Pancreas (tissue), 10 donors: ENCODE data around the gene KNDC1. TPM values are rescaled to one million over a fixed set of nuclear protein-coding genes. Genes with fewer than 3 reads are reported as not detected.
"Not testable (repeated sequence)": the region's sequence is repeated elsewhere in the genome, so short reads cannot be mapped to it uniquely, and the experiment has no call there.

Experiments used
- ATAC-seq, 4 donors: fragments of 200-7000 bp; cut with Tn5 transposase; one replicate each; pipeline versions ENCODE4 v1.8.0 to v1.9.1; 2020; ENCODE audit warnings: mild to moderate bottlenecking in 4 of 4, moderate library complexity in 4 of 4
- DNase-seq, 6 donors: peaks; one replicate each; pipeline ENCODE4 v3.0.0-alpha.2; 2020
- FAIRE-seq: peaks from 2 replicates; lab custom pipeline; 2012; peaks lifted over from hg19 to GRCh38; lab: Jason Lieb, UNC
- H3K27ac ChIP-seq, 4 donors: fragments of 200-600 bp; sonication (generic); 1 replicate in 3 of 4; 2 replicates in 1 of 4; pipeline versions ENCODE4 v1.5.0 to v1.8.0; 2020
- H3K27me3 ChIP-seq, 4 donors: fragments of 200-600 bp; one replicate each; pipeline ENCODE4 v1.8.0; 2021
- H3K36me3 ChIP-seq, 3 donors: fragments of 200-600 bp; sonication (generic) in 1 of 3; one replicate each; pipeline versions ENCODE4 v1.5.0 to v1.8.0; 2020 to 2021
- H3K4me1 ChIP-seq, 3 donors: fragments of 200-600 bp; one replicate each; pipeline ENCODE4 v1.8.0; 2021
- H3K4me3 ChIP-seq, 4 donors: fragments of 200-600 bp; sonication (generic) in 2 of 4; one replicate each; pipeline versions ENCODE4 v1.5.0 to v1.8.0; 2020 to 2021
- H3K9me3 ChIP-seq, 4 donors: fragments of 200-600 bp; one replicate each; pipeline ENCODE4 v1.8.0; 2021
- WGBS, 2 donors: extraction: QIAGEN DNeasy Blood & Tissue Kit; methylation state at CpG; one replicate each; pipeline ENCODE4 v1.1.7; 2013; 5-methylcytosine and 5-hydroxymethylcytosine counted together
- intact Hi-C, 3 donors: fragments of 100-400 bp; cut with DNase I; formaldehyde crosslinking; loops; one replicate each; pipeline versions ENCODE4 v1.11.1 to v1.14.2; 2022
- polyA plus RNA-seq, 2 donors: library from polyadenylated mRNA; stranded (reverse); fragments of 200-250 nt; gene quantifications; one replicate each; pipeline ENCODE4 v1.2.3, GENCODE V29; 2013
- total RNA-seq, 6 donors: library from RNA; stranded (reverse); fragmentation: NEBNext Ultra II Directional in 4 of 6; extraction: Animal tissue kit (Norgen Biotek cat#: 25700) in 4 of 6; gene quantifications; one replicate each; pipeline versions ENCODE4 v1.2.1 to v1.2.4, GENCODE V29; 2021 to 2023
- TF ChIP-seq, protein P1 (sequence below), 4 donors: fragments of 200-600 bp; sonication (generic) in 3 of 4; IDR thresholded peaks; one replicate each; pipeline versions ENCODE4 v1.5.0 to v1.8.0; 2021; ENCODE audit warnings: antibody characterized with exemption in 4 of 4
- donor health status: healthy with polysubstance abuse.
- donor health status: DM: no; HTN: no; CAD: no; lungs with moderate emphysema.
- donor health status: DM: no; HTN: no; CAD: no.
- donor health status: control.
- donor health status: control.
- donor health status: Bipolar disorder and iron deficiency.
- donor health status: DM: yes; HTN: yes; CAD: no.
- donor health status: DM: no; HTN: no; CAD: no.
- donor health status: DM: no; HTN: no; CAD: no.
- donor health status: DM: yes; HTN: yes; CAD: no.

Gene KNDC1
- total and polyA plus RNA-seq, 8 donors = 0.14 to 3.1 (median 0.74) TPM

DNA sequence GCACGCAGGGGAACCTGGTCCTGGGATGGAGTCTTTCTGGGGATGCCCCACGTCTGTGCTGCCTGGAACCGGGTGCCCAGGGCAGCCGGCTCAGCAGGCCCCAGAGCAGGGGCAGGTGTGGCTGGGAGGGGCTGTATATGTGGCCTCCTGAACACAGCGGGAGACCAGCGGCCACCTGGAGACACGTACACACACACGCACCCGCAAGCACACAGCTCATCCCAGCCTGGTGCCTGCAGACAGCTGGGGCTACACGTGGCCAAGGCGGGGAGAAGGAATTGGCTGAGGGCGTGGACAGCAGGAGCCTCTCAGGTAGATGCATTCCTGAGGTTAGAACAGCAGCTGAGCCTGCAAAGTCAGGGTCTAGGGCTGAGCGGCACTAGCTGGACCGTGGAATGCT is 102.7 kb downstream of the KNDC1 start:
- FAIRE-seq (no peak), DNase-seq (no peak), ATAC-seq (peak in 1 of 4 donors; percentile 8)
- H3K36me3 ChIP-seq = no peaks in the 10 kb centered on the region
- H3K27me3 ChIP-seq = no peaks in the 10 kb centered on the region
- H3K9me3 ChIP-seq = no peaks in the 10 kb centered on the region
- intact Hi-C loops = no loop called here
- 88 to 90% methylated on average over 14 of the region's 14 CpGs for WGBS, 2 donors
- no peak overlapping the region for H3K27ac ChIP-seq
- H3K4me1 ChIP-seq = peaks cover 0 to 20% (median 12%) of the 10 kb centered on the region in 3 donors
- TF ChIP-seq, protein P1, sequence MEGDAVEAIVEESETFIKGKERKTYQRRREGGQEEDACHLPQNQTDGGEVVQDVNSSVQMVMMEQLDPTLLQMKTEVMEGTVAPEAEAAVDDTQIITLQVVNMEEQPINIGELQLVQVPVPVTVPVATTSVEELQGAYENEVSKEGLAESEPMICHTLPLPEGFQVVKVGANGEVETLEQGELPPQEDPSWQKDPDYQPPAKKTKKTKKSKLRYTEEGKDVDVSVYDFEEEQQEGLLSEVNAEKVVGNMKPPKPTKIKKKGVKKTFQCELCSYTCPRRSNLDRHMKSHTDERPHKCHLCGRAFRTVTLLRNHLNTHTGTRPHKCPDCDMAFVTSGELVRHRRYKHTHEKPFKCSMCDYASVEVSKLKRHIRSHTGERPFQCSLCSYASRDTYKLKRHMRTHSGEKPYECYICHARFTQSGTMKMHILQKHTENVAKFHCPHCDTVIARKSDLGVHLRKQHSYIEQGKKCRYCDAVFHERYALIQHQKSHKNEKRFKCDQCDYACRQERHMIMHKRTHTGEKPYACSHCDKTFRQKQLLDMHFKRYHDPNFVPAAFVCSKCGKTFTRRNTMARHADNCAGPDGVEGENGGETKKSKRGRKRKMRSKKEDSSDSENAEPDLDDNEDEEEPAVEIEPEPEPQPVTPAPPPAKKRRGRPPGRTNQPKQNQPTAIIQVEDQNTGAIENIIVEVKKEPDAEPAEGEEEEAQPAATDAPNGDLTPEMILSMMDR (IDR thresholded peaks at IDR 0.05) = no peak
- no peak overlapping the region for H3K4me3 ChIP-seq

DNA sequence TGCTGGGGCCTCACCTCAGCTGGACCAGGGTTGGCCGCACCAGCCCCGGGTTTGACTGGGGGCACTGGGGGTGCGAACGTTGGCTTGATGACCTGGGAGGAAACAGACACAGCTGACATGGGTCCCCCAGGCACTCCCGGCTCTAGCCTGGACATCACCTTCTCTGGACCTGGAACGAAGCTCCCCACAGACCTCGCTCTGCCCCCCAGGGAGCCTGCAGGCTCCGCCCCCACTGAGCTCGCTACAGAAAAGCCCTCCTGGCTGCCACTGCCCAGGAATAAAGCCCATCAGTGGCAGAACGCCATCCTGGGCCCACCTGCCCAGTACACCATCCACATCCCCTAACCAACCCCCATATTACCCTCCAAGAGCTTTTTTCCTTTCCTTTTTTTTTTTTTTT is 103.7 kb downstream of the KNDC1 start:
- FAIRE-seq (no peak), DNase-seq (no peak), ATAC-seq (no peak)
- Histone ChIP-seq H3K27me3 (no peaks in the 10 kb centered on the region), H3K27ac (no peak overlapping the region), H3K4me3 (no peak overlapping the region), H3K4me1 (peaks cover 0 to 10% (median 3%) of the 10 kb centered on the region in 3 donors), H3K36me3 (no peaks in the 10 kb centered on the region), H3K9me3 (no peaks in the 10 kb centered on the region)
- intact Hi-C loops = no loop called here
- WGBS, 2 donors = 89 to 90% methylated on average over 10 of the region's 10 CpGs
- TF ChIP-seq, protein P1 (IDR thresholded peaks at IDR 0.05) = no peak

DNA sequence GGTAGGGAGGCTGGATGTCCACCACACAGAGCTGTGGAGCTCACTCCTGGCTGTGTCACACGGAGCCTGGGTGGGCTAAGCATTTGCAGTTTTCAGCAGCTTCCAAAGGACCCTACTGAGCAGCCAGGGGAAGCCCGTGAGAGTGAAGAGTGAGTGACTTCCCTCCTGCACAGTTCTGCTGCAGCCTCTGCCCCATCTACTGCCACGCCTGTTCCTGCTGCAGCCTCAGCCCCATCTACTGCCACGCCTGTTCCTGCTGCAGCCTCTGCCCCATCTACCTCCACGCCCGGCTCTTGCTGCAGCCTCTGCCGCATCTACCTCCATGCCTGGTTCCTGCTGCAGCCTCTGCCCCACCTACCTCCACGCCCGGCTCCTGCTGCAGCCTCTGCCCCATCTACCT is 104.4 kb downstream of the KNDC1 start:
- FAIRE-seq (no peak), ATAC-seq (no peak), DNase-seq (no peak)
- Histone ChIP-seq H3K27ac (no peak overlapping the region), H3K4me1 (peaks cover 0 to 6% (median 0%) of the 10 kb centered on the region in 3 donors), H3K27me3 (no peaks in the 10 kb centered on the region), H3K4me3 (no peak overlapping the region), H3K36me3 (no peaks in the 10 kb centered on the region), H3K9me3 (no peaks in the 10 kb centered on the region)
- TF ChIP-seq, protein P1 (IDR thresholded peaks at IDR 0.05) = no peak
- intact Hi-C loops = no loop called here
- 83 to 97% methylated on average over 9 of the region's 9 CpGs for WGBS, 2 donors

DNA sequence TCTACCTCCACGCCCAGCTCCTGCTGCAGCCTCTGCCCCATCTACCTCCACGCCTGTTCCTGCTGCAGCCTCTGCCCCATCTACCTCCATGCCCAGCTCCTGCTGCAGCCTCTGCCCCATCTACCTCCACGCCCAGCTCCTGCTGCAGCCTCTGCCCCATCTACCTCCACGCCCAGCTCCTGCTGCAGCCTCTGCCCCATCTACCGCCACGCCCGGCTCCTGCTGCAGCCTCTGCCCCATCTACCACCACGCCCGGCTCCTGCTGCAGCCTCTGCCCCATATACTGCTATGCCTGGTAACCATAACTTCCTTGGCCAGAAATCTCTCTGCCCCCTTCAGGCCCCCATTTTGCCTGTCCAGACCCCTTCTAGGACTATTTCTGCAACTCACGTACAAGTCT is 105.0 kb downstream of the KNDC1 start:
- H3K4me1 ChIP-seq, FAIRE-seq, H3K27me3 ChIP-seq, H3K27ac ChIP-seq, H3K9me3 ChIP-seq, ATAC-seq, H3K4me3 ChIP-seq, H3K36me3 ChIP-seq, DNase-seq, intact Hi-C loops: not testable (repeated sequence)
- WGBS, 2 donors = 89 to 90% methylated on average over 10 of the region's 10 CpGs

DNA sequence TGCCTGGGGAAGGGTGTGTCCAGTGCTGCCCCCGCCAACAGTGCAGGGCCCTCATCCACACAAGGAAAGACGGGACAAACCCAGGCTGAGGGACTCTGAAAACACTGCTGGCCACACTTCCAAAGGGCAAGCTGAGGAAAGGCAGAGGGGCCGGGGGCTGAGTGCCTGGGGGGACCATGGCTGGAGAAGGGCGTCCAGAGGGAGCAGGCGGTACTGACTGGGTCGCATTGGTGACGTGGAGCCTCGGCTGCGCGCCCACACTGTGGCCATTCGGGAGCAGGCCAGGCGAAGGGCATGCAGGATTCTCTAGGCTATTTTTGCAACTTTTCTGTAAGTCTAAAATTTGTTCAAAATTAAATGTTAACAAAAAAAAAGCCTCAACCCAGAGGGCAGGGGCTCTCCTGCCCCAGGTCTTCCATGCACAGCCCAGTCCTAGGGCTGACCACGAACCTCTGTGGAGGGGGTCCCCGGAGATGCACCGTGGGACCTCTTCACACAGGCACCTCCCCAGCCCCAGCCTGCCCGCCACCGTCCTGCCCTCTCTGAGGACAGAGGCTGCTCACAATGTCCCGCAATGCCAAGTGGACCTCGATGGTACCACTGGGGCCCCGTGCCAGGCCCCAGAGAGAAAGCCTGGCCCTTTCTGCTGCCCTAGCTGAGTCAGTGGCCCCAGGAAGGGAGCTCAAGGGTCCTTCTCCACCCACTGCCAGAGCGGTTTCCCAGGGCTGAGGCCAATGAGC is 106.2 kb downstream of the KNDC1 start:
- TF ChIP-seq, protein P1 (IDR thresholded peaks at IDR 0.05) = no peak
- Histone ChIP-seq H3K27ac (no peak overlapping the region), H3K4me1 (peaks cover 0 to under 1% (median 0%) of the 10 kb centered on the region in 3 donors), H3K4me3 (no peak overlapping the region), H3K36me3 (peaks cover 0 to 5% (median 0%) of the 10 kb centered on the region in 3 donors), H3K27me3 (no peaks in the 10 kb centered on the region), H3K9me3 (no peaks in the 10 kb centered on the region)
- FAIRE-seq = no peak
- DNase-seq = no peak
- no peak for ATAC-seq
- 91 to 94% methylated on average over 21 of the region's 21 CpGs for WGBS, 2 donors
- intact Hi-C loops = no loop called here
